Esophagus squamous epithelium (tissue), 4 donors: Measurements from ENCODE around the gene RPRD1A.

Experiments used
- POLR2A ChIP-seq, 4 donors: fragments of 450-650 bp; IDR thresholded peaks; one replicate each; pipeline ENCODE4 v1.6.1; 2017; ENCODE audit warnings: antibody characterized with exemption in 4 of 4, mild to moderate bottlenecking in 4 of 4, moderate library complexity in 3 of 4
- TF ChIP-seq, protein P1 (sequence below), 6 experiments: fragments of 450-650 bp in 4 of 6; fragments of 200-600 bp in 2 of 6; sonication (generic) in 2 of 6; IDR thresholded peaks; one replicate each; pipeline ENCODE4 v1.5.1; 2016 to 2019; ENCODE audit warnings: antibody characterized with exemption in 6 of 6, mild to moderate bottlenecking in 4 of 6, moderate library complexity in 4 of 6

DNA sequence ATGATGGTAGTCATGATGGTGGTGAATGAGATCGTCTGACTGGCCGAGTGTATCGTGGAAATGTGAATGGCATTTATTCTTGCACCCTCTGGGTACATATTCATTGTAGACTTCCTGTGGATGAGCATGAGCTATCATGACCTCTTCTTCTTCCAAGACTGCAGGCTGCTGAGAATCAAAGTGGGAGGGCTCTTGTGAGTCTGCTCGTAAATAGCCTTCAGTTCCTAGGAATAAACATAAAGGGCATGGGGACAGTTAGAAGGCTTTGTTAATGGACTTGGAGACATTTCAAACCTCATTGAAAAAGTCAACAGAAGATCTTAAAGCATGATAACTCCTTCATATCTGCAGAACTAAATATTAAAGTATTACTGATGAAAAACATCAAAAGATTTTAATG, 46.9 kb upstream of the RPRD1A start:
- TF ChIP-seq, protein P1, sequence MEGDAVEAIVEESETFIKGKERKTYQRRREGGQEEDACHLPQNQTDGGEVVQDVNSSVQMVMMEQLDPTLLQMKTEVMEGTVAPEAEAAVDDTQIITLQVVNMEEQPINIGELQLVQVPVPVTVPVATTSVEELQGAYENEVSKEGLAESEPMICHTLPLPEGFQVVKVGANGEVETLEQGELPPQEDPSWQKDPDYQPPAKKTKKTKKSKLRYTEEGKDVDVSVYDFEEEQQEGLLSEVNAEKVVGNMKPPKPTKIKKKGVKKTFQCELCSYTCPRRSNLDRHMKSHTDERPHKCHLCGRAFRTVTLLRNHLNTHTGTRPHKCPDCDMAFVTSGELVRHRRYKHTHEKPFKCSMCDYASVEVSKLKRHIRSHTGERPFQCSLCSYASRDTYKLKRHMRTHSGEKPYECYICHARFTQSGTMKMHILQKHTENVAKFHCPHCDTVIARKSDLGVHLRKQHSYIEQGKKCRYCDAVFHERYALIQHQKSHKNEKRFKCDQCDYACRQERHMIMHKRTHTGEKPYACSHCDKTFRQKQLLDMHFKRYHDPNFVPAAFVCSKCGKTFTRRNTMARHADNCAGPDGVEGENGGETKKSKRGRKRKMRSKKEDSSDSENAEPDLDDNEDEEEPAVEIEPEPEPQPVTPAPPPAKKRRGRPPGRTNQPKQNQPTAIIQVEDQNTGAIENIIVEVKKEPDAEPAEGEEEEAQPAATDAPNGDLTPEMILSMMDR (IDR thresholded peaks at IDR 0.05) = no peak
- TF ChIP-seq POLR2A (IDR thresholded peaks at IDR 0.05) = no peak
